HAP-1 (cell line): Measurements from ENCODE around the gene RPS6KA6.
"Not testable (repeated sequence)": the region's sequence is repeated elsewhere in the genome, so short reads cannot be mapped to it uniquely, and the experiment has no call there.

Source experiments
- DNase-seq, 2 experiments: peaks; one replicate each; pipeline ENCODE4 v3.0.0-alpha.2; 2016 to 2020; ENCODE audit warnings: low spot score in 2 of 2
- H3K27me3 ChIP-seq: fragments of 250-450 bp; sonication (Bioruptor Pico); 2 replicates; pipeline ENCODE4 v1.5.1; 2020; ENCODE audit warnings: low read depth, mild to moderate bottlenecking, moderate library complexity
- H3K36me3 ChIP-seq: fragments of 250-450 bp; sonication (Bioruptor Pico); replicated peaks from 2 replicates; pipeline ENCODE4 v1.5.1; 2020; ENCODE audit warnings: mild to moderate bottlenecking
- H3K4me1 ChIP-seq: fragments of 250-450 bp; sonication (Bioruptor Pico); 2 replicates; pipeline ENCODE4 v1.5.1; 2020; ENCODE audit warnings: mild to moderate bottlenecking
- H3K4me3 ChIP-seq: fragments of 250-450 bp; sonication (Bioruptor Pico); 2 replicates; pipeline ENCODE4 v1.5.1; 2020; ENCODE audit warnings: mild to moderate bottlenecking, moderate library complexity
- H3K9me3 ChIP-seq: fragments of 250-450 bp; sonication (Bioruptor Pico); 2 replicates; pipeline ENCODE4 v1.5.1; 2020; ENCODE audit warnings: mild to moderate bottlenecking, moderate library complexity
- in situ Hi-C: fragments of 300-500 bp; cut with MboI; formaldehyde crosslinking; loops from 3 replicates; pipeline ENCODE4 v1.14.3; 2020; ENCODE audit warnings: low sequenced_read_pairs, inconsistent platforms, mixed read lengths

RPS6KA6 gene

GRCh38 chrX:84153538-84153937 is 34.5 kb downstream of the RPS6KA6 start:
- in situ Hi-C loops: no loop called here
- no peaks in the 10 kb centered on the region for H3K27me3 ChIP-seq
- DNase-seq: peak in 1 of 2 experiments; percentile 11
- no peaks in the 10 kb centered on the region for H3K4me1 ChIP-seq
- H3K9me3 ChIP-seq: no peaks in the 10 kb centered on the region
- H3K36me3 ChIP-seq: no peaks in the 10 kb centered on the region; the same call in 1 of the 2 replicates
- H3K4me3 ChIP-seq: no peak overlapping the region

- in situ Hi-C loops: no loop called here
- H3K4me3 ChIP-seq: no peak overlapping the region
- DNase-seq: no peak
- no peaks in the 10 kb centered on the region; the same call in 1 of the 2 replicates for H3K36me3 ChIP-seq
- no peaks in the 10 kb centered on the region for H3K27me3 ChIP-seq
- no peaks in the 10 kb centered on the region for H3K4me1 ChIP-seq
- H3K9me3 ChIP-seq: no peaks in the 10 kb centered on the region
These were observed 43.0 kb downstream of the RPS6KA6 start for GRCh38 chrX:84144991-84145390.

- in situ Hi-C loops: no loop called here
These were observed 43.7 kb downstream of the RPS6KA6 start for GRCh38 chrX:84144281-84144680.

GRCh38 chrX:84133023-84133422 is 55.0 kb downstream of the RPS6KA6 start:
- Histone ChIP-seq H3K4me3 (no peak overlapping the region), H3K36me3 (peaks cover 7% of the 10 kb centered on the region), H3K9me3 (no peaks in the 10 kb centered on the region), H3K27me3 (no peaks in the 10 kb centered on the region), H3K4me1 (no peaks in the 10 kb centered on the region)
- in situ Hi-C loops: no loop called here
- DNase-seq: no peak

More at GRCh38 chrX:84144281-84144680, 43.7 kb downstream of the RPS6KA6 start:
- Histone ChIP-seq H3K36me3 (no peaks in the 10 kb centered on the region; the same call in 1 of the 2 replicates), H3K27me3 (no peaks in the 10 kb centered on the region), H3K4me3 (no peak overlapping the region), H3K9me3 (no peaks in the 10 kb centered on the region), H3K4me1 (no peaks in the 10 kb centered on the region)
- no peak for DNase-seq

GRCh38 chrX:84123585-84123984 is 64.4 kb downstream of the RPS6KA6 start:
- Histone ChIP-seq H3K4me1 (no peaks in the 10 kb centered on the region), H3K27me3 (no peaks in the 10 kb centered on the region), H3K4me3 (no peak overlapping the region), H3K36me3 (peaks cover 7% of the 10 kb centered on the region), H3K9me3 (no peaks in the 10 kb centered on the region; the same call in 1 of the 2 replicates)
- DNase-seq: no peak
- in situ Hi-C loops: no loop called here

GRCh38 chrX:84118769-84119168 is 69.2 kb downstream of the RPS6KA6 start:
- in situ Hi-C loops: no loop called here
- H3K4me1 ChIP-seq: no peaks in the 10 kb centered on the region; the same call in 1 of the 2 replicates
- no peaks in the 10 kb centered on the region; the same call in 1 of the 2 replicates for H3K9me3 ChIP-seq
- peaks cover 7% of the 10 kb centered on the region for H3K36me3 ChIP-seq
- H3K27me3 ChIP-seq: no peaks in the 10 kb centered on the region
- no peak overlapping the region for H3K4me3 ChIP-seq
- DNase-seq: no peak

- Histone ChIP-seq H3K4me3 (no peak overlapping the region), H3K4me1 (no peaks in the 10 kb centered on the region; the same call in 1 of the 2 replicates), H3K9me3 (no peaks in the 10 kb centered on the region; the same call in 1 of the 2 replicates)
These were observed 69.7 kb downstream of the RPS6KA6 start for GRCh38 chrX:84118315-84118714.

GRCh38 chrX:84108584-84108983 is 79.4 kb downstream of the RPS6KA6 start:
- Histone ChIP-seq H3K4me3 (no peak overlapping the region), H3K36me3 (peaks cover 3% of the 10 kb centered on the region; the same call in 1 of the 2 replicates), H3K4me1 (peaks cover 4% of the 10 kb centered on the region; the same call in 1 of the 2 replicates), H3K27me3 (no peaks in the 10 kb centered on the region), H3K9me3 (no peaks in the 10 kb centered on the region)
- in situ Hi-C loops: no loop called here
- DNase-seq: no peak

More at GRCh38 chrX:84118315-84118714, 69.7 kb downstream of the RPS6KA6 start:
- Histone ChIP-seq H3K36me3 (peaks cover 7% of the 10 kb centered on the region), H3K27me3 (no peaks in the 10 kb centered on the region)
- no peak for DNase-seq
- in situ Hi-C loops: no loop called here

- no peaks in the 10 kb centered on the region for H3K36me3 ChIP-seq
- in situ Hi-C loops: no loop called here
- DNase-seq: no peak
These were observed 88.9 kb downstream of the RPS6KA6 start for GRCh38 chrX:84099120-84099519.

GRCh38 chrX:84079479-84080197 is 108.4 kb downstream of the RPS6KA6 start:
- H3K4me1 ChIP-seq, H3K36me3 ChIP-seq, H3K9me3 ChIP-seq, H3K4me3 ChIP-seq, in situ Hi-C loops, H3K27me3 ChIP-seq: not testable (repeated sequence)
- DNase-seq: peak in 1 of 2 experiments; percentile 10

More at GRCh38 chrX:84099120-84099519, 88.9 kb downstream of the RPS6KA6 start:
- no peaks in the 10 kb centered on the region for H3K9me3 ChIP-seq
- no peak overlapping the region for H3K4me3 ChIP-seq
- H3K27me3 ChIP-seq: no peaks in the 10 kb centered on the region
- no peaks in the 10 kb centered on the region for H3K4me1 ChIP-seq

- H3K4me1 ChIP-seq: peaks cover 6% of the 10 kb centered on the region; the same call in 1 of the 2 replicates
- H3K4me3 ChIP-seq: no peak overlapping the region
- H3K36me3 ChIP-seq: no peaks in the 10 kb centered on the region
- no peak for DNase-seq
- in situ Hi-C loops: no loop called here
- no peaks in the 10 kb centered on the region for H3K27me3 ChIP-seq
- peaks cover 6% of the 10 kb centered on the region; the same call in 1 of the 2 replicates for H3K9me3 ChIP-seq
These were observed 109.0 kb downstream of the RPS6KA6 start for GRCh38 chrX:84078991-84079390.

GRCh38 chrX:84064814-84065213 is 123.2 kb downstream of the RPS6KA6 start:
- in situ Hi-C loops: no loop called here
- no peaks in the 10 kb centered on the region for H3K27me3 ChIP-seq
- H3K36me3 ChIP-seq: no peaks in the 10 kb centered on the region
- no peak overlapping the region for H3K4me3 ChIP-seq
- no peak for DNase-seq
- H3K9me3 ChIP-seq: no peaks in the 10 kb centered on the region
- H3K4me1 ChIP-seq: no peaks in the 10 kb centered on the region

GRCh38 chrX:84064164-84064563 is 123.8 kb downstream of the RPS6KA6 start:
- H3K36me3 ChIP-seq: no peaks in the 10 kb centered on the region
- H3K27me3 ChIP-seq: no peaks in the 10 kb centered on the region
- in situ Hi-C loops: no loop called here
- H3K9me3 ChIP-seq: no peaks in the 10 kb centered on the region
- no peak overlapping the region for H3K4me3 ChIP-seq
- no peak for DNase-seq
- H3K4me1 ChIP-seq: no peaks in the 10 kb centered on the region

GRCh38 chrX:84047339-84047738 is 140.7 kb downstream of the RPS6KA6 start:
- Histone ChIP-seq H3K4me1 (no peaks in the 10 kb centered on the region; the same call in 1 of the 2 replicates), H3K4me3 (no peak overlapping the region), H3K9me3 (no peaks in the 10 kb centered on the region), H3K27me3 (no peaks in the 10 kb centered on the region), H3K36me3 (no peaks in the 10 kb centered on the region)
- DNase-seq: no peak
- in situ Hi-C loops: no loop called here
